B cell (primary cell): ENCODE data around the gene CHEK2. TPM values are rescaled to one million over a fixed set of nuclear protein-coding genes. Genes with fewer than 3 reads are reported as not detected.
"Not testable (repeated sequence)": the region's sequence is repeated elsewhere in the genome, so short reads cannot be mapped to it uniquely, and the experiment has no call there.

Experiments used
- ATAC-seq: fragments of 200-7000 bp; cut with Tn5 transposase; one replicate; pipeline ENCODE4 v1.10.0; 2021; ENCODE audit warnings: low read depth, mild to moderate bottlenecking, moderate number of reproducible peaks, moderate library complexity
- CTCF ChIA-PET: fragments of 350-600 bp; sonication (Branson Sonifier 250); formaldehyde crosslinking; loops from one replicate; lab custom pipeline; 2021; ENCODE audit warnings: antibody characterized with exemption, inconsistent platforms; lab: Charles Lee
- POLR2A ChIA-PET: fragments of 350-600 bp; sonication (Branson Sonifier 250); formaldehyde crosslinking; loops from one replicate; lab custom pipeline; 2021; ENCODE audit warnings: antibody characterized with exemption; lab: Charles Lee
- DNase-seq: peaks from one replicate; pipeline ENCODE4 v3.0.0; 2013
- H2AFZ ChIP-seq: 2 replicates; pipeline ENCODE4 v1.6.1; 2012; ENCODE audit warnings: mild to moderate bottlenecking, low read depth, low read length; ENCODE audit not compliant: insufficient read depth, poor library complexity, severe bottlenecking
- H3K27ac ChIP-seq, 2 donors: 1 replicate in 1 of 2; 2 replicates in 1 of 2; pipeline ENCODE4 v1.5.1; 2012 to 2013; ENCODE audit warnings: low read length in 2 of 2, mild to moderate bottlenecking in 2 of 2, moderate library complexity in 1 of 2
- H3K27me3 ChIP-seq, 4 experiments: fragments of 200-600 bp in 1 of 4; sonication (generic) in 1 of 4; replicated peaks in 1 of 4; 1 replicate in 2 of 4; 2 replicates in 2 of 4; pipeline versions ENCODE4 v1.6.1 to v1.7.0; 2013 to 2016; ENCODE audit warnings: low read length in 3 of 4, mild to moderate bottlenecking in 2 of 4, mixed read lengths in 1 of 4, moderate library complexity in 1 of 4; ENCODE audit not compliant: insufficient read depth in 4 of 4, control insufficient read depth in 3 of 4; ENCODE audit errors: control extremely low read depth in 1 of 4
- H3K36me3 ChIP-seq, 2 experiments: replicated peaks in 1 of 2; 1 replicate in 1 of 2; 2 replicates in 1 of 2; pipeline versions ENCODE4 v1.6.1 to v1.7.1; 2013; ENCODE audit warnings: low read length in 1 of 2; ENCODE audit not compliant: insufficient read depth in 2 of 2, control insufficient read depth in 1 of 2; ENCODE audit errors: control extremely low read depth in 1 of 2, extremely low read depth in 1 of 2
- H3K4me1 ChIP-seq, 2 donors: fragments of 200-600 bp in 1 of 2; sonication (generic) in 1 of 2; 1 replicate in 1 of 2; 2 replicates in 1 of 2; pipeline versions ENCODE4 v1.5.1 to v1.6.1; 2013 to 2017; ENCODE audit warnings: low read length in 2 of 2; ENCODE audit not compliant: control insufficient read depth in 2 of 2, insufficient read depth in 2 of 2
- H3K4me2 ChIP-seq: replicated peaks from 2 replicates; pipeline ENCODE3; 2012; ENCODE audit warnings: mild to moderate bottlenecking, low read depth, low read length; ENCODE audit not compliant: poor library complexity, severe bottlenecking
- H3K4me3 ChIP-seq, 5 experiments: fragments of 200-600 bp in 1 of 5; sonication (generic) in 1 of 5; 1 replicate in 3 of 5; 2 replicates in 2 of 5; pipeline versions ENCODE4 v1.5.1 to v1.7.0; 2011 to 2016; ENCODE audit warnings: low read length in 4 of 5, mild to moderate bottlenecking in 4 of 5, low read depth in 2 of 5, control low read depth in 1 of 5, moderate library complexity in 1 of 5; ENCODE audit not compliant: insufficient read depth in 1 of 5; ENCODE audit errors: control extremely low read depth in 1 of 5, extremely low read depth in 1 of 5
- H3K79me2 ChIP-seq: fragments of 200-600 bp; sonication (generic); one replicate; pipeline ENCODE4 v1.6.0; 2016; ENCODE audit warnings: low read length; ENCODE audit not compliant: control insufficient read depth, insufficient read depth
- H3K9ac ChIP-seq: fragments of 200-600 bp; sonication (generic); 2 replicates; pipeline ENCODE4 v1.6.1; 2017; ENCODE audit warnings: mild to moderate bottlenecking, low read length, moderate library complexity
- H3K9me3 ChIP-seq, 3 donors: one replicate each; pipeline versions ENCODE4 v1.6.1 to v1.7.1; 2013; ENCODE audit warnings: low read length in 2 of 3; ENCODE audit not compliant: control insufficient read depth in 2 of 3, insufficient read depth in 1 of 3; ENCODE audit errors: control extremely low read depth in 1 of 3
- H4K20me1 ChIP-seq: 2 replicates; pipeline ENCODE4 v1.6.0; 2012; ENCODE audit warnings: mild to moderate bottlenecking, low read length; ENCODE audit not compliant: insufficient read depth, control insufficient read depth, poor library complexity, severe bottlenecking
- H3K27ac Mint-ChIP-seq: one replicate; pipeline ENCODE4 v1.8.0; 2021; ENCODE audit warnings: mixed read lengths
- H3K27me3 Mint-ChIP-seq: one replicate; pipeline ENCODE4 v1.8.0; 2021; ENCODE audit warnings: mixed read lengths
- H3K4me1 Mint-ChIP-seq: one replicate; pipeline ENCODE4 v1.8.0; 2021; ENCODE audit warnings: mixed read lengths
- H3K4me3 Mint-ChIP-seq: one replicate; pipeline ENCODE4 v1.8.0; 2021; ENCODE audit warnings: mixed read lengths
- H3K9me3 Mint-ChIP-seq: one replicate; pipeline ENCODE4 v1.8.0; 2022; ENCODE audit warnings: mixed read lengths; ENCODE audit not compliant: insufficient read depth
- WGBS: methylation state at CpG from one replicate; pipeline ENCODE4 v1.1.5; 2013; ENCODE audit warnings: missing lambda C conversion rate; ENCODE audit not compliant: insufficient coverage; 5-methylcytosine and 5-hydroxymethylcytosine counted together
- intact Hi-C: fragments of 100-400 bp; cut with micrococcal nuclease; formaldehyde crosslinking; loops from one replicate; pipeline ENCODE4 v1.10.0; 2022
- polyA plus RNA-seq: library from polyadenylated mRNA; depleted of rRNA; stranded (reverse); fragments of >200 nt; gene quantifications from 2 replicates; pipeline ENCODE4 v1.2.3, GENCODE V29; 2012
- total RNA-seq, 2 donors: library from RNA; stranded (reverse); fragments of 120-200 nt in 1 of 2; gene quantifications; 1 replicate in 1 of 2; 2 replicates in 1 of 2; pipeline versions ENCODE4 v1.2.3 to v1.2.4, GENCODE V29; 2013 to 2022

Gene CHEK2
- total and polyA plus RNA-seq, 2 donors (not counting 1 experiment from before 2014, with no cell fraction given) = 15.6 to 22.6 TPM

GRCh38 chr22:28689796-28690195 lies 51.8 kb downstream of the CHEK2 start:
- H2AFZ ChIP-seq, H3K4me1 ChIP-seq, H3K27me3 ChIP-seq, H3K4me3 ChIP-seq, H3K27ac ChIP-seq, H4K20me1 ChIP-seq, H3K27me3 Mint-ChIP-seq, H3K4me3 Mint-ChIP-seq, ATAC-seq, H3K9ac ChIP-seq, H3K79me2 ChIP-seq, DNase-seq, POLR2A ChIA-PET, CTCF ChIA-PET, intact Hi-C loops, H3K4me2 ChIP-seq, H3K36me3 ChIP-seq, H3K9me3 Mint-ChIP-seq, H3K9me3 ChIP-seq, H3K27ac Mint-ChIP-seq: not testable (repeated sequence)
- 100% methylated on average over 2 of the region's 2 CpGs for WGBS
- peaks cover 11% of the 10 kb centered on the region for H3K4me1 Mint-ChIP-seq

- H3K4me3 ChIP-seq, H3K27me3 Mint-ChIP-seq, H3K36me3 ChIP-seq, POLR2A ChIA-PET, H3K9me3 ChIP-seq, H2AFZ ChIP-seq, DNase-seq, ATAC-seq, CTCF ChIA-PET, H3K27ac Mint-ChIP-seq, H4K20me1 ChIP-seq, H3K4me2 ChIP-seq, H3K27ac ChIP-seq, H3K79me2 ChIP-seq, H3K9ac ChIP-seq, H3K9me3 Mint-ChIP-seq, H3K4me3 Mint-ChIP-seq, intact Hi-C loops: not testable (repeated sequence)
- Histone ChIP-seq H3K4me1 (peaks cover 5 to 16% of the 10 kb centered on the region in 2 donors), H3K27me3 (peaks cover 0 to 15% (median 5%) of the 10 kb centered on the region in 4 experiments)
- H3K4me1 Mint-ChIP-seq = peaks cover 11% of the 10 kb centered on the region
- WGBS = 88% methylated on average over 1 of the region's 4 CpGs
Measured at GRCh38 chr22:28682966-28683365, 58.7 kb downstream of the CHEK2 start.

GRCh38 chr22:28680813-28681490 lies 60.7 kb downstream of the CHEK2 start:
- peaks cover 0 to 17% (median 6%) of the 10 kb centered on the region in 4 experiments for H3K27me3 ChIP-seq
- DNase-seq, H3K27me3 Mint-ChIP-seq, ATAC-seq, POLR2A ChIA-PET, H3K36me3 ChIP-seq, intact Hi-C loops, H2AFZ ChIP-seq, H3K4me1 Mint-ChIP-seq, H3K9ac ChIP-seq, H3K4me3 ChIP-seq, H3K27ac Mint-ChIP-seq, H3K9me3 ChIP-seq, H3K27ac ChIP-seq, H3K4me2 ChIP-seq, H4K20me1 ChIP-seq, H3K9me3 Mint-ChIP-seq, CTCF ChIA-PET, H3K79me2 ChIP-seq: not testable (repeated sequence)
- 100% methylated on average over 1 of the region's 5 CpGs for WGBS
- peaks cover 5 to 11% of the 10 kb centered on the region in 2 donors for H3K4me1 ChIP-seq
- H3K4me3 Mint-ChIP-seq = peak overlapping the region; percentile 45
